ENCODE measurements around the gene GPR32.
"Not testable (repeated sequence)": the region's sequence is repeated elsewhere in the genome, so short reads cannot be mapped to it uniquely, and the experiment has no call there.

GPR32 gene

GRCh38 chr19:50745221-50745620, 25.0 kb upstream of the GPR32 start:
- in situ Hi-C loops (cut with MboI; ENCODE audit: low sequenced_read_pairs) = no loop called here

- in situ Hi-C loops (cut with MboI; ENCODE audit: low sequenced_read_pairs) = not testable (repeated sequence)
Measured at GRCh38 chr19:50747141-50747540, 23.1 kb upstream of the GPR32 start.

GRCh38 chr19:50749490-50749889, 20.8 kb upstream of the GPR32 start:
- in situ Hi-C loops (cut with MboI; ENCODE audit: low sequenced_read_pairs) = no loop called here

GRCh38 chr19:50750010-50750409, 20.3 kb upstream of the GPR32 start:
- in situ Hi-C loops (cut with MboI; ENCODE audit: low sequenced_read_pairs) = no loop called here

GRCh38 chr19:50753879-50754278, 16.4 kb upstream of the GPR32 start:
- in situ Hi-C loops (cut with MboI; ENCODE audit: low sequenced_read_pairs) = no loop called here

GRCh38 chr19:50756244-50756643, 14.0 kb upstream of the GPR32 start:
- in situ Hi-C loops (cut with MboI; ENCODE audit: low sequenced_read_pairs) = not testable (repeated sequence)

- in situ Hi-C loops (cut with MboI; ENCODE audit: low sequenced_read_pairs) = not testable (repeated sequence)
Measured at GRCh38 chr19:50757624-50758023, 12.6 kb upstream of the GPR32 start.

GRCh38 chr19:50759076-50759475, 11.2 kb upstream of the GPR32 start:
- in situ Hi-C loops (cut with MboI; ENCODE audit: low sequenced_read_pairs) = not testable (repeated sequence)

GRCh38 chr19:50759886-50760285, 10.4 kb upstream of the GPR32 start:
- in situ Hi-C loops (cut with MboI; ENCODE audit: low sequenced_read_pairs) = no loop called here

GRCh38 chr19:50761501-50761900, 8.8 kb upstream of the GPR32 start:
- in situ Hi-C loops (cut with MboI; ENCODE audit: low sequenced_read_pairs) = not testable (repeated sequence)

GRCh38 chr19:50763521-50763920, 6.7 kb upstream of the GPR32 start:
- in situ Hi-C loops (cut with MboI; ENCODE audit: low sequenced_read_pairs) = not testable (repeated sequence)

GRCh38 chr19:50764409-50764808, 5.9 kb upstream of the GPR32 start:
- in situ Hi-C loops (cut with MboI; ENCODE audit: low sequenced_read_pairs) = no loop called here

GRCh38 chr19:50766746-50767145, 3.5 kb upstream of the GPR32 start:
- in situ Hi-C loops (cut with MboI; ENCODE audit: low sequenced_read_pairs) = not testable (repeated sequence)

GRCh38 chr19:50767263-50767662, 3.0 kb upstream of the GPR32 start:
- in situ Hi-C loops (cut with MboI; ENCODE audit: low sequenced_read_pairs) = not testable (repeated sequence)

- in situ Hi-C loops (cut with MboI; ENCODE audit: low sequenced_read_pairs) = no loop called here
Measured at GRCh38 chr19:50768277-50768676, 2.0 kb upstream of the GPR32 start.

GRCh38 chr19:50770888-50771287, 624 bp downstream of the GPR32 start:
- in situ Hi-C loops (cut with MboI; ENCODE audit: low sequenced_read_pairs) = no loop called here

- in situ Hi-C loops (cut with MboI; ENCODE audit: low sequenced_read_pairs) = no loop called here
Measured at GRCh38 chr19:50772476-50772875, 2.2 kb downstream of the GPR32 start.

GRCh38 chr19:50772912-50773311, 2.6 kb downstream of the GPR32 start:
- in situ Hi-C loops (cut with MboI; ENCODE audit: low sequenced_read_pairs) = not testable (repeated sequence)

- in situ Hi-C loops (cut with MboI; ENCODE audit: low sequenced_read_pairs) = not testable (repeated sequence)
Measured at GRCh38 chr19:50773454-50773853, 3.2 kb downstream of the GPR32 start.

GRCh38 chr19:50776131-50776530, 5.9 kb downstream of the GPR32 start:
- in situ Hi-C loops (cut with MboI; ENCODE audit: low sequenced_read_pairs) = no loop called here

GRCh38 chr19:50777261-50777660, 7.0 kb downstream of the GPR32 start:
- in situ Hi-C loops (cut with MboI; ENCODE audit: low sequenced_read_pairs) = no loop called here

- in situ Hi-C loops (cut with MboI; ENCODE audit: low sequenced_read_pairs) = no loop called here
Measured at GRCh38 chr19:50777830-50778303, 7.6 kb downstream of the GPR32 start.

- in situ Hi-C loops (cut with MboI; ENCODE audit: low sequenced_read_pairs) = no loop called here
Measured at GRCh38 chr19:50778906-50779430, 8.7 kb downstream of the GPR32 start.

Data from HL-60/S4 treated with retinoic acid at 250 ng/mL for 4 days and 3 days (cell line).